Coronary artery (tissue), 2 donors: ENCODE data around the gene DNAJB6.
"Not testable (repeated sequence)": the region's sequence is repeated elsewhere in the genome, so short reads cannot be mapped to it uniquely, and the experiment has no call there.

ENCODE experiments used
- DNase-seq: peaks from one replicate; pipeline ENCODE4 v3.0.0-alpha.2; 2017; ENCODE audit warnings: low spot score
- H3K27ac ChIP-seq, 2 donors: fragments of 200-600 bp; sonication (generic); one replicate each; pipeline ENCODE4 v1.5.1; 2016 to 2019
- H3K4me3 ChIP-seq: fragments of 200-600 bp; sonication (generic); 2 replicates; pipeline ENCODE4 v1.5.1; 2016; ENCODE audit warnings: mild to moderate bottlenecking, moderate library complexity
- TF ChIP-seq, protein P1 (sequence below): fragments of 200-600 bp; sonication (generic); IDR thresholded peaks from one replicate; pipeline ENCODE4 v1.5.1; 2019; ENCODE audit warnings: antibody characterized with exemption

DNAJB6 gene

DNA sequence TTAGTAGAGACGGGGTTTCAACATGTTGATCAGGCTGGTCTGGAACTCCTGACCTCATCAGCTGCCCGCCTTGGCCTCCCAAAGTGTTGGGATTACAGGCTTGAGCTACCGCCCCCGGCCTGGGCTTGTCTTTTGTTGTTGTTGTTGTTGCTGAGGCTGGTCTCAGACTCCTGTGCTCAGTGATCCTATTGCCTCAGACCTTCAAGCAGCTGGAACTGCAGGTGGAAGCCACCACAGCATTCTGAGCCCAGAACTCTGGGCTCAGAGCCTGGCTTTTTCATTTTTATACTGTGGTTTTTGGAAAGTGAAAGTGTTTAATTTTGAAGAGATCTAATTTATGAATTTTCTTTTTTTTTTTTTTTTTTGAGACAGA, 16.2 kb upstream of the DNAJB6 start:
- DNase-seq, result no peak
- H3K27ac ChIP-seq, result no peak overlapping the region
- TF ChIP-seq, protein P1, sequence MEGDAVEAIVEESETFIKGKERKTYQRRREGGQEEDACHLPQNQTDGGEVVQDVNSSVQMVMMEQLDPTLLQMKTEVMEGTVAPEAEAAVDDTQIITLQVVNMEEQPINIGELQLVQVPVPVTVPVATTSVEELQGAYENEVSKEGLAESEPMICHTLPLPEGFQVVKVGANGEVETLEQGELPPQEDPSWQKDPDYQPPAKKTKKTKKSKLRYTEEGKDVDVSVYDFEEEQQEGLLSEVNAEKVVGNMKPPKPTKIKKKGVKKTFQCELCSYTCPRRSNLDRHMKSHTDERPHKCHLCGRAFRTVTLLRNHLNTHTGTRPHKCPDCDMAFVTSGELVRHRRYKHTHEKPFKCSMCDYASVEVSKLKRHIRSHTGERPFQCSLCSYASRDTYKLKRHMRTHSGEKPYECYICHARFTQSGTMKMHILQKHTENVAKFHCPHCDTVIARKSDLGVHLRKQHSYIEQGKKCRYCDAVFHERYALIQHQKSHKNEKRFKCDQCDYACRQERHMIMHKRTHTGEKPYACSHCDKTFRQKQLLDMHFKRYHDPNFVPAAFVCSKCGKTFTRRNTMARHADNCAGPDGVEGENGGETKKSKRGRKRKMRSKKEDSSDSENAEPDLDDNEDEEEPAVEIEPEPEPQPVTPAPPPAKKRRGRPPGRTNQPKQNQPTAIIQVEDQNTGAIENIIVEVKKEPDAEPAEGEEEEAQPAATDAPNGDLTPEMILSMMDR, result no peak

DNA sequence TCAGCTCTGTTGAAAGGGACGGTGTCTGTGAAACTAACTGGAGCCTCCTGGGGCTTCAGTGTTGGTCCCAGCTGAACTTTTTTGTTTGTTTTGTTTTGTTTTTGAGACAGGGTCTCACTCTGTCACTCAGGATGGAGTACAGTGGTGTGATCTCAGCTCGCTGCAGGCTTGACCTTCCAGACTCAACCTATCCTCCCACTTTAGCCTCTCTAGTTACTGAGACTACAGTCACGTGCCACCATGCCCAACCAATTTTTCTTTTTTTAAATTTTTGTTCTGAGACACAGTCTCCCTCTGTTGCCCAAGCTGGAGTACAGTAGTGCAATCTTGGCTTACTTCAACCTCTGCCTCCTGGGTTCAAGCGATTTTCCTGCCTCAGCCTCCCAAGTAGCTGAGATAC, 13.4 kb upstream of the DNAJB6 start:
- no peak for DNase-seq
- TF ChIP-seq, protein P1, result no peak
- Histone ChIP-seq H3K27ac (no peak overlapping the region), H3K4me3 (no peak overlapping the region)

More for the DNA sequence above, 16.2 kb upstream of the DNAJB6 start:
- H3K4me3 ChIP-seq, result no peak overlapping the region

DNA sequence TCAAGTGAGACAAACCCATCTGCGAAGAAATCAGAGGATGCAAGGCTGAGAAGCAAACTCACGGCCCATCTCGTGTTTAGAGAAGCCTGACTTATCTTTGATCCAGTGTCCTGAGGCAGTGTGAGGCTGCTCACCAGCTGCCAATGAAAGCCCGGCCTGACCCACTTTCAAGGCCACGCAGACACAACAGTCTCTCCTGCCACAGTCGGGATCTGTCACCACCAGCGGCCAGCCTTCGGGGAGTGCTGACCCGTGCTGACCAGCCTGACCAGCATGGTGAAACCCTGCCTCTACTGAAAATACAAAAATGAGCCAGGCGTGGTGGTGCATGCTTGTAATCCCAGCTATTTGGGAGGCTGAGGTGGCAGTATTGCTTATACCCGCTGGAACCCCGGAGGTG, 7.4 kb upstream of the DNAJB6 start:
- DNase-seq, result no peak
- H3K4me3 ChIP-seq, result no peak overlapping the region
- no peak overlapping the region for H3K27ac ChIP-seq
- TF ChIP-seq, protein P1, result no peak

DNA sequence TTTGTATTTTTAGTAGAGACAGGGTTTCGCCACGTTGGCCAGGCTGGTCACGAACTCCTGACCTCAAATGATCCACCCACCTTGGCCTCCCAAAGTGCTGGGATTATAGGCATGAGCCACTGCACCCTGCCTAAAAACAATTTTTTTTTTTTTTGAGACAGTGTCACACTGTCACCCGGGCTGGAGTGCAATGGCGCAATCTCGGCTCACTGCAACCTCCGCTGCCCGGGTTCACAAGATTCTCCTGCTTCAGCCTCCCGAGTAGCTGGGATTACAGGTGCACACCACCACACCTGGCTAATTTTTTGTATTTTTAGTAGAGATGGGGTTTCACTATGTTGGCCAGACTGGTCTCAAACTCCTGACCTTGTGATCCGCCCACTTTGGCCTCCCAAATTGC, 6.2 kb upstream of the DNAJB6 start:
- not testable (repeated sequence) for DNase-seq, H3K4me3 ChIP-seq, H3K27ac ChIP-seq

DNA sequence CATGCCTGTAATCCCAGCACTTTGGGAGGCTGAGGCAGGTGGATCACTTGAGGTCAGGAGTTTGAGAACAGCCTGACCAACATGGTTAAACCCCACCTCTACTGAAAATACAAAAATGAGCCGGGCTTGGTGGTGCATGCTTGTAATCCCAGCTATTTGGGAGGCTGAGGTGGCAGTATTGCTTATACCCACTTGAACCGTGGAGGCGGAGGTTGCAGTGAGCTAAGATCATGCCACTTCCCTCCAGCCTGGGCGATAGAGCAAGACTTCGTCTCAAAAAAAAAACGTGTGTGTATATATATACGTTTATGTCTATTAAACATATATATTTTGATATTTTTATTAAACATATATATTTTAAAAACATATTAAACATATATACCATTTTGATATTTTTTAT, 5.8 kb upstream of the DNAJB6 start:
- not testable (repeated sequence) for H3K27ac ChIP-seq, DNase-seq, H3K4me3 ChIP-seq

DNA sequence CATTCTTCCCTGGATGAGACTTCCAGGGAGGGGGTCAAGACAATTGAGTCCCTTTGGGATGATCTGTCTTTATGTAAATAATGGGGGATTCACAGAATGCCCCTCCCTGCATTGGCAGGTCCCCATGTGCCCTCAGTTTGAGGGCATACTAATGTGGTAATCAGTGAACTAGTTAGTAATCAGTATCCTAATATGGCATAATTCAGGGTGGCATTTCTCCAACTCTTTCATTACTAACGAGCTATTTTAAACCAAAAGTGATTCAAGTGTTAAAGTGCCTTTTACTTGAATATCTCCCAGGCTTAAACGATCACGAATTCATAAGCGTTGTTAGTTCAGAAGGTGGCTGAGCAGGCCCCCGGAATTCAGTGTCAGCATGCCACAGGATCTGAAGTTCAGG, 1.6 kb upstream of the DNAJB6 start:
- no peak for DNase-seq
- no peak overlapping the region for H3K27ac ChIP-seq
- no peak overlapping the region for H3K4me3 ChIP-seq
- TF ChIP-seq, protein P1, result no peak

DNA sequence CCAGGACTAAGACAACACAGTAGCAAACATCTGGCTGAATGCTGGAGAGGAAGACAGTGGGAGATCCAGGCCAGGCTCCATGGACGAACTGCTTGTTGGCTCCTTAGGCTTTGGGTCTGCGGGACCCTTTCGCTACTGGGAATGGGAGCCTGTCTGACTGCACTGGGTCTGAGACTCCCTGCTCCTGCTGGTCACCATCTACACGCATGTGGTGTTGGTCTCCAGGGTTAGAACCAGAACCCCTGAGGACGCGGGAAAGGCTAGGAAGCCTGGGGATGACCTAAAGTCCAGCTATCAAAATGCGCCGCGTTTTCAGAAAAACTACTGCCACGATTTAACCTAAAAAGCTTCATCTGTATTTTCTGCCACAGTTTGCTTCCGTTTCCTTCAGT, 817 bp upstream of the DNAJB6 start:
- Histone ChIP-seq H3K27ac (peak overlapping the region; percentile 97 to 99), H3K4me3 (peak overlapping the region; percentile 84)
- TF ChIP-seq, protein P1, result no peak
- no peak for DNase-seq

DNA sequence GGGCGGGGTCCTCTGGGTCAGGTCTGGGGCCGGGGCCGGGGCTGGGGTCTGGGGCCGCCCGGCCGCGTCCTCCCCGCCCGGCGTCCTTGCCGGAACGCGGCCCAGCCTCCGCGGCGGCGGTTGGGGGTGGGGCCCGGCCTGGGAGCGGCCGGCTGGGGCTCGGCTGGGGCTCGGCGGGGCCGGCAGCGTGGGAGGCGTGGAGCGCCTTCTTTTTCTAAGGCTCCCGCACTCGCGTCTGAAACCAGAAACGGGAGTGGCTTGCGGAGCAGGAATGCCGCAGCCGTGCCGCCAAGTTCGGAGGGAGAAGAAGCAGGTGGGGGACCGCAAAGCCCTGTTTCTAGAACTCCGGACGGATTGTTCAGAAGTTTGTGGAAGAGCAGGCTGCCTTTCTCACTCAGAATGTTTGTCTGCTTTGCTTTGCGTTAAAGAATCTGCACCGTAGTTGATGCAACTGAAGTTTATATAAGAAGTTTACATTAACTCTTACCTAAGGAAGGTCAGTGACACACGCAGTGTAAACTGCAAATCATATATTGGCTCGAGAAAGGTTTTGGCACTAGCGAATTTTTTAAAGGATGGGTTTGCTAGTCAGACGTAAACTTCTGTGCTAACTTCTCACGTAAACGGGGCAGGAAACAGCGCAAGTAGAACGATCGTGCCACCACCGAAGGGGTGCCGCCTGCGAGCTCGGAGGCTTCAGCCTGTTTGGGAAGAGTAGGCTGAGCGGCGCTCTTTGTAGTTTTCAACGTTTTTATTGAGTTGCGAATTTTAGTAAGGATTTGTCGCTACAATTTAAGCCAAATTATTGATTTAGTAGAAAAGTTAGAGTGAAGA, 729 bp downstream of the DNAJB6 start:
- peak overlapping the region; percentile 84 for H3K4me3 ChIP-seq

More for the DNA sequence above, 729 bp downstream of the DNAJB6 start:
- peak overlapping the region; percentile 97 to 99 for H3K27ac ChIP-seq
- TF ChIP-seq, protein P1, result no peak
- DNase-seq, result peak; percentile 79
